Heart left ventricle (tissue), 16 donors: ENCODE results near the gene P2RY8. TPM values are rescaled to one million over a fixed set of nuclear protein-coding genes. Genes with fewer than 3 reads are reported as not detected.

Experiments used
- ATAC-seq, 4 donors: fragments of 200-7000 bp; cut with Tn5 transposase; one replicate each; pipeline ENCODE4 v1.9.1; 2020 to 2022; ENCODE audit warnings: moderate library complexity in 4 of 4, mild to moderate bottlenecking in 3 of 4, moderate number of reproducible peaks in 1 of 4
- DNase-seq, 5 donors: peaks; one replicate each; pipeline ENCODE4 v3.0.0-alpha.2; 2020
- H3K27ac ChIP-seq, 12 donors: fragments of 200-600 bp; sonication (generic) in 4 of 12; one replicate each; pipeline versions ENCODE4 v1.5.0 to v1.8.0; 2016 to 2022; ENCODE audit warnings: mild to moderate bottlenecking in 2 of 12
- H3K27me3 ChIP-seq, 9 donors: fragments of 200-600 bp; sonication (generic) in 2 of 9; one replicate each; pipeline versions ENCODE4 v1.5.1 to v1.8.0; 2016 to 2022; ENCODE audit warnings: mild to moderate bottlenecking in 3 of 9
- H3K36me3 ChIP-seq, 9 donors: fragments of 200-600 bp; sonication (generic) in 2 of 9; one replicate each; pipeline versions ENCODE4 v1.5.0 to v1.8.0; 2018 to 2022; ENCODE audit warnings: mild to moderate bottlenecking in 2 of 9
- H3K4me1 ChIP-seq, 12 donors: fragments of 200-600 bp; sonication (generic) in 4 of 12; one replicate each; pipeline versions ENCODE4 v1.5.0 to v1.8.0; 2016 to 2022; ENCODE audit warnings: mild to moderate bottlenecking in 3 of 12
- H3K4me3 ChIP-seq, 12 donors: fragments of 200-600 bp; sonication (generic) in 4 of 12; one replicate each; pipeline versions ENCODE4 v1.5.0 to v1.8.0; 2017 to 2022; ENCODE audit warnings: mild to moderate bottlenecking in 9 of 12, moderate library complexity in 4 of 12
- H3K9me3 ChIP-seq, 12 donors: fragments of 200-600 bp; sonication (generic) in 4 of 12; one replicate each; pipeline versions ENCODE4 v1.5.0 to v1.8.0; 2016 to 2022; ENCODE audit warnings: mild to moderate bottlenecking in 1 of 12
- CTCF ChIP-seq, 12 donors: fragments of 200-600 bp; sonication (generic) in 4 of 12; IDR thresholded peaks; one replicate each; pipeline versions ENCODE4 v1.5.0 to v1.8.0; 2018 to 2022; ENCODE audit warnings: antibody characterized with exemption in 12 of 12, mild to moderate bottlenecking in 5 of 12
- POLR2A ChIP-seq, 2 donors: fragments of 450-650 bp; IDR thresholded peaks; one replicate each; pipeline ENCODE4 v1.6.1; 2017; ENCODE audit warnings: antibody characterized with exemption in 2 of 2, mild to moderate bottlenecking in 2 of 2, moderate library complexity in 2 of 2
- WGBS, 4 donors: extraction: QIAGEN DNeasy Blood & Tissue Kit in 2 of 4; methylation state at CpG; one replicate each; pipeline versions ENCODE4 v1.1.5 to v1.1.7; 2013 to 2018; 5-methylcytosine and 5-hydroxymethylcytosine counted together
- intact Hi-C, 10 donors: fragments of 100-400 bp; cut with DNase I; formaldehyde crosslinking; loops; one replicate each; pipeline versions ENCODE4 v1.11.1 to v1.14.2; 2022
- polyA plus RNA-seq, 2 donors: library from polyadenylated mRNA; stranded (reverse); fragments of 200-250 nt; gene quantifications; one replicate each; pipeline ENCODE4 v1.2.3, GENCODE V29; 2013
- total RNA-seq, 9 donors: library from RNA; depleted of rRNA in 2 of 9; stranded (reverse); fragments of >200 nt in 2 of 9; fragmentation: NEBNext Ultra II Directional in 3 of 9; extraction: Animal tissue kit (Norgen Biotek cat#: 25700) in 3 of 9; gene quantifications; one replicate each; pipeline versions ENCODE4 v1.1.0 to v1.2.4, GENCODE V29; 2016 to 2023
- donor health status: ischemic (EF 13 %, LVEDD 7.1; RV severe dilation, severe dysfunction).
- donor health status: healthy with polysubstance abuse.
- donor health status: DM: no; HTN: yes; CAD: no.
- donor health status: DM: no; HTN: no; CAD: no.
- donor health status: ischemic (EF 25% LVEDD 6.9; RV normal size, moderate dysfunction).
- donor health status: ischemic (EF 25% LVEDD 5.7; RV mildly dilated, moderate dysfunction).
- donor health status: healthy.
- donor health status: DM: yes; HTN: yes; CAD: no.
- donor health status: ischemic (EF 35%, LVEDD 5.7; RV mildly dilated, moderate dysfunction).
- donor health status: nonischemic (EF 11% LVEDD 7.7; RV severe dilation, severe dysfunction).
- donor health status: DM: yes; HTN: yes; CAD: no.
- donor health status: PGD.
- donor health status: ischemic (EF 29% LVEDD 5.4; RV normal size, mild dysfunction).
- donor health status: nonischemic (EF 23%, LVEDD 6.1; RV moderate dilation, normal function).

P2RY8 gene
- total and polyA plus RNA-seq, 11 donors = 0.62 to 10.5 (median 2.3) TPM

GRCh38 chrX:1442016-1442665 lies 94.8 kb downstream of the P2RY8 start:
- no peaks in the 10 kb centered on the region for H3K27me3 ChIP-seq
- intact Hi-C loops = loop anchor here in 2 of 10 donors (10.0 kb wide), 1 partner anchor 47 kb away; the partner anchor contains the start of gene SLC25A6 (in 2 of the 2)
- DNase-seq (peak in 4 of 5 donors; percentile 1 to 46 (median 12)), ATAC-seq (peak in 1 of 4 donors; percentile 16)
- H3K9me3 ChIP-seq = peaks cover 0 to 4% (median 0%) of the 10 kb centered on the region in 12 donors
- peaks cover 0 to 46% (median 23%) of the 10 kb centered on the region in 9 donors for H3K36me3 ChIP-seq
- 94 to 98% (median 97%) methylated on average over 18 of the region's 18 CpGs for WGBS, 4 donors
- H3K4me3 ChIP-seq = no peak overlapping the region
- H3K4me1 ChIP-seq = no peaks in the 10 kb centered on the region
- H3K27ac ChIP-seq = no peak overlapping the region
- TF ChIP-seq POLR2A (IDR thresholded peaks at IDR 0.05) (no peak), CTCF (IDR thresholded peaks at IDR 0.05) (no peak)

- Histone ChIP-seq H3K27ac (no peak overlapping the region), H3K9me3 (peaks cover 0 to 2% (median 0%) of the 10 kb centered on the region in 12 donors), H3K36me3 (peaks cover 0 to 56% (median 31%) of the 10 kb centered on the region in 9 donors), H3K27me3 (no peaks in the 10 kb centered on the region), H3K4me1 (no peaks in the 10 kb centered on the region), H3K4me3 (no peak overlapping the region)
- ATAC-seq = no peak
- no peak for DNase-seq
- intact Hi-C loops = loop anchor here in 2 of 10 donors (10.0 kb wide), 1 partner anchor 46 kb away; the partner anchor contains the start of gene SLC25A6 (in 2 of the 2)
- TF ChIP-seq CTCF (IDR thresholded peaks at IDR 0.05) = no peak
- no peak for TF ChIP-seq POLR2A (IDR thresholded peaks at IDR 0.05)
- WGBS, 4 donors = 95 to 98% (median 97%) methylated on average over 6 of the region's 6 CpGs
These were observed 96.5 kb downstream of the P2RY8 start for GRCh38 chrX:1440506-1440905.

- H3K4me3 ChIP-seq = no peak overlapping the region
- H3K9me3 ChIP-seq = no peaks in the 10 kb centered on the region
- H3K36me3 ChIP-seq = peaks cover 0 to 65% (median 48%) of the 10 kb centered on the region in 9 donors
- H3K27me3 ChIP-seq = no peaks in the 10 kb centered on the region
- ATAC-seq = peak in 2 of 4 donors; percentile 5 to 21
- H3K4me1 ChIP-seq = no peaks in the 10 kb centered on the region
- DNase-seq = peak in 2 of 5 donors; percentile 21 to 25
- H3K27ac ChIP-seq = no peak overlapping the region
- no peak for TF ChIP-seq CTCF (IDR thresholded peaks at IDR 0.05)
- TF ChIP-seq POLR2A (IDR thresholded peaks at IDR 0.05) = no peak
- 89 to 97% (median 95%) methylated on average over 13 to 20 of the region's 20 CpGs for WGBS, 4 donors
- intact Hi-C loops = no loop called here
These were observed 101.6 kb downstream of the P2RY8 start for GRCh38 chrX:1435241-1435895.

- Histone ChIP-seq H3K4me3 (no peak overlapping the region), H3K4me1 (no peaks in the 10 kb centered on the region), H3K36me3 (peaks cover 0 to 66% (median 52%) of the 10 kb centered on the region in 9 donors), H3K27ac (no peak overlapping the region), H3K27me3 (no peaks in the 10 kb centered on the region), H3K9me3 (no peaks in the 10 kb centered on the region)
- WGBS, 4 donors = 93 to 98% (median 97%) methylated on average over 22 of the region's 22 CpGs
- TF ChIP-seq CTCF (IDR thresholded peaks at IDR 0.05) (no peak), POLR2A (IDR thresholded peaks at IDR 0.05) (no peak)
- DNase-seq (peak in 2 of 5 donors; percentile 14 to 56), ATAC-seq (no peak)
- intact Hi-C loops = no loop called here
These were observed 102.1 kb downstream of the P2RY8 start for GRCh38 chrX:1434871-1435240.
